ENCODE data around the gene IFITM10.

The IFITM10 gene

GRCh38 chr11:1763796-1764661 lies 13.6 kb upstream of the IFITM10 start, which contains the start of gene CTSD:
TSS of gene CTSD (minus strand) at chr11:1763927. CDS start at chr11:1763859, 68 bp downstream.
- peak; percentile 63 for DNase-seq (ENCODE audit: low read depth)

- no peak for DNase-seq (ENCODE audit: low read depth)
These were observed 13.0 kb upstream of the IFITM10 start for GRCh38 chr11:1763336-1763795.

GRCh38 chr11:1762537-1763302 lies 12.3 kb upstream of the IFITM10 start:
- peak; percentile 53 for DNase-seq (ENCODE audit: low read depth)

- DNase-seq (ENCODE audit: low read depth): no peak
These were observed 11.6 kb upstream of the IFITM10 start for GRCh38 chr11:1761857-1762536.

GRCh38 chr11:1761110-1761856 lies 10.9 kb upstream of the IFITM10 start:
- DNase-seq (ENCODE audit: low read depth): no peak

GRCh38 chr11:1760351-1761109 lies 10.1 kb upstream of the IFITM10 start:
- DNase-seq (ENCODE audit: low read depth): no peak

- no peak for DNase-seq (ENCODE audit: low read depth)
These were observed 9.4 kb upstream of the IFITM10 start for GRCh38 chr11:1759851-1760220.

GRCh38 chr11:1759151-1759850 lies 8.9 kb upstream of the IFITM10 start:
- no peak for DNase-seq (ENCODE audit: low read depth)

GRCh38 chr11:1758611-1759150 lies 8.3 kb upstream of the IFITM10 start:
- no peak for DNase-seq (ENCODE audit: low read depth)

- no peak for DNase-seq (ENCODE audit: low read depth)
These were observed 7.6 kb upstream of the IFITM10 start for GRCh38 chr11:1757861-1758610.

- DNase-seq (ENCODE audit: low read depth): no peak
These were observed 6.7 kb upstream of the IFITM10 start for GRCh38 chr11:1756791-1757771.

- no peak for DNase-seq (ENCODE audit: low read depth)
These were observed 5.5 kb upstream of the IFITM10 start for GRCh38 chr11:1755692-1756561.

- DNase-seq (ENCODE audit: low read depth): no peak
These were observed 4.9 kb upstream of the IFITM10 start for GRCh38 chr11:1755344-1755691.

GRCh38 chr11:1754376-1755150 lies 4.2 kb upstream of the IFITM10 start:
- DNase-seq (ENCODE audit: low read depth): no peak

- no peak for DNase-seq (ENCODE audit: low read depth)
These were observed 3.5 kb upstream of the IFITM10 start for GRCh38 chr11:1753929-1754305.

- DNase-seq (ENCODE audit: low read depth): no peak
These were observed 3.0 kb upstream of the IFITM10 start for GRCh38 chr11:1753229-1753928.

Measured in amniotic epithelial cell (primary cell).